ENCODE data around the gene TBC1D19.

DNA sequence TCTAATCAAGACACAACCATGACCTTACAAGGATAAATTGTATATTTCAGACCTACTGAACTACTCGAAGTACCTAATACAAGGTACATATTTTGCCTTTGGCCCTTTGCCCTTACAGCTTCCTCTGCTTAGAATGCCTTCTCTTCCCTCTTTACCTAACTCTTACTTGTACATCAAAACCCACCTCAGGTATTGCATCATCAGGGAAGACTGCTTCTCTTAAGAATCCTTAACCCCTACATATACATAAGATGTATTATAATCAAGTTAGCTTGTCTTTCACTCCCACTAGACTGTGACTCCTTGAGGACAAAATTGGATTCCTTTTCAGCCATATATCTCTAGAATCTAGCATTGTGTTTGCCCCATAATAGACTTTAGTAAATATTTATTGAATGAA is 175.0 kb downstream of the TBC1D19 start:
- TF ChIP-seq EZH2 (IDR thresholded peaks at IDR 0.05; ENCODE audit: insufficient read depth, poor library complexity, severe bottlenecking) (no peak), EZH2phosphoT487 (IDR thresholded peaks at IDR 0.05; ENCODE audit: insufficient read depth, low read depth) (no peak)
